Measurements from ENCODE around the gene HYAL1.

- TF ChIP-seq POLR2A (IDR thresholded peaks at IDR 0.05): no peak
- TF ChIP-seq CTCF (IDR thresholded peaks at IDR 0.05): no peak
- no peak for TF ChIP-seq EP300 (IDR thresholded peaks at IDR 0.05)
Measured at GRCh38 chr3:50289130-50289529, 14.2 kb downstream of the HYAL1 start.

All from tibial nerve (tissue), 4 donors.